GM19395 (cell line): ENCODE measurements around the gene LAMA5.

Experiments used
- ATAC-seq: cut with Tn5 transposase; IDR thresholded peaks from one replicate; pipeline ENCODE4 v1.9.1; 2021; ENCODE audit warnings: mild to moderate bottlenecking, moderate library complexity; ENCODE audit not compliant: unreplicated experiment

The LAMA5 gene

GRCh38 chr20:62318400-62319345 lies 48.4 kb downstream of the LAMA5 start:
- ATAC-seq = no peak

- no peak for ATAC-seq
Measured at GRCh38 chr20:62317167-62317655, 49.9 kb downstream of the LAMA5 start.

DNA sequence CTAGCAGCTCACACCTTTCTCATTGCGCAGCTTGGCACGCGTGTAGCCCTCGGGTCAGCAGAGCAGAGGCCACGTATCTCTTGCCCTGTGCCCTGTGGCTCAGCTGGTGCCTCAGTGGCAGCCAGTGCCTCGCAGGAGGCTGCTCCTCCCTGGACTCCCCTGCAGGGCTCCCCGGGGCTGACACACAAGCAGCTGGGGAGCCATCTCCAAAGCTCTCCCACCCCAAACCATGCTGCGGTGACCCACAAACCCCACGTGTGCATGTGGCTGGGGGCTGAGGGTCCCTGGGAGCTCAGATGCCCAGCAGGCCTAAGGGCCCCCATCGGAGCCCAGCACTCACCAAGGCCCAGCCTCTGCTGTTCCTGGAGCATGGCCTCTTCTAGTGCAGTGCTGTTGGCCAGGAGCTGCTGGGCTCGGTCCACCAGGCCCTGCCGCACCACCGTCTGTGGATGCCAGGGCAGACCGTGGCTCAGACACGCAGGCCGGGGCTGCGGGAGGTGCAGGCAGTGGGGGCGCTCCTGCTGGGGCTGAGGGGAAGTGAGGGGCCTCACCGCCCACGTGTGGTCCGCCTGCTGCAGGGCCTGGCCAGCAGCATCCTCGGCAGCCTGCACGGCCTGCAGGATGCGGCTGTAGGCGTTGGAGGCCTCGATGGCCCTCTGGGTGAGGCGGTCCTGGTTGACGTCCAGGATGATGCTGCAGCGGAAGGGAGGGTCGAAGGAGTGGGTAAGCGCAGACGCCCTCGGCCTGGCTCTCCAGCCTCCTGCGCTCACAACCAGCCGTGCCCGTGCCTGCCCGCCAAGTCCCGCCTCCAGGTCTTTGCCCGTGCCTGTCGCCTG lies 50.6 kb downstream of the LAMA5 start:
- no peak for ATAC-seq

GRCh38 chr20:62315773-62316172 lies 51.3 kb downstream of the LAMA5 start:
- no peak for ATAC-seq

DNA sequence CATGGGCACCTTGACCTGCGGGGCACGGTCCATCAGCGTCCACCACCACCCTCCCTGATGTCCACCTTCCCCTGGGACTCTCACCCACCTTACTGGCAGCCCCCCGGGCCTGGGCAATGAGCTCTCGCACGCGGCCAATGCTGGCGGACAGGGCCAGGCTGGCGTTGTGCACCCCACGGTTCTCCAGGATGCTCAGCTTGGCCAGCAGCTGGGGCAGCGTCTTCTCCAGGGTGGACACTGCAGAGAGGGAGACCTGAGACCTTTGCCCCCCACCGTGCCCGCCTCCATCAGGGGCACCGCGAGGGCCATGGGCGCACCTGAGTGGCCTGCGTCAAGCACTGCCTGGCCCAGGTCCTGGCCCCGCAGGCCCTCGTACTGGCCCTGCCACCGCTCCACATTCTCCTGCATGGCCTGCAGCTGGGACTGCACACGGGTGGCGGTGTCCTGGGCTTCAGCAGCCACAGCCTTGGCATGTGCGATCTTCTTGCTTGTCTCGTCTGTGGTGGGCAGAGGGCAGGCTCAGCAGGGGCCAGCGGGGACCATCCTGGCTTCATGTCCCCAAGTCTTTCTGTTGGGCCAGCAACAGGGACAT lies 52.3 kb downstream of the LAMA5 start:
- ATAC-seq = no peak

GRCh38 chr20:62314339-62314638 lies 52.8 kb downstream of the LAMA5 start:
- no peak for ATAC-seq

- ATAC-seq = no peak
Measured at GRCh38 chr20:62313460-62314338, 53.4 kb downstream of the LAMA5 start.

GRCh38 chr20:62313021-62313420 lies 54.1 kb downstream of the LAMA5 start:
- ATAC-seq = no peak

DNA sequence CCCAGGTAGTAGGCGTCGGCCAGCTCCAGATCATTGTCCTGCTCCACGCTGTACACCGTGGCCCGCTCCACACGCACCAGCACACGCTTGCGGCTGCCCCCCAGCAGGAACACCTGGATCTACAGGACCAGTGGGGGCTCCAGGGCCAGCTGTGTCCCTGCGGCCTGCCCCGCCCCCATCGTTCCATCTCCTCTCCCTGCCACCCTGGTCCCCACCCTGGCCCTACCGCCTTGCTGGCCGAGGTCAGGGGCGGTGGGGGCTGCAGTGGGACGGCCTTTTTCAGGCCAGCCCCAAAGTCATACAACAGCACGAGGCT lies 54.5 kb downstream of the LAMA5 start:
- no peak for ATAC-seq

DNA sequence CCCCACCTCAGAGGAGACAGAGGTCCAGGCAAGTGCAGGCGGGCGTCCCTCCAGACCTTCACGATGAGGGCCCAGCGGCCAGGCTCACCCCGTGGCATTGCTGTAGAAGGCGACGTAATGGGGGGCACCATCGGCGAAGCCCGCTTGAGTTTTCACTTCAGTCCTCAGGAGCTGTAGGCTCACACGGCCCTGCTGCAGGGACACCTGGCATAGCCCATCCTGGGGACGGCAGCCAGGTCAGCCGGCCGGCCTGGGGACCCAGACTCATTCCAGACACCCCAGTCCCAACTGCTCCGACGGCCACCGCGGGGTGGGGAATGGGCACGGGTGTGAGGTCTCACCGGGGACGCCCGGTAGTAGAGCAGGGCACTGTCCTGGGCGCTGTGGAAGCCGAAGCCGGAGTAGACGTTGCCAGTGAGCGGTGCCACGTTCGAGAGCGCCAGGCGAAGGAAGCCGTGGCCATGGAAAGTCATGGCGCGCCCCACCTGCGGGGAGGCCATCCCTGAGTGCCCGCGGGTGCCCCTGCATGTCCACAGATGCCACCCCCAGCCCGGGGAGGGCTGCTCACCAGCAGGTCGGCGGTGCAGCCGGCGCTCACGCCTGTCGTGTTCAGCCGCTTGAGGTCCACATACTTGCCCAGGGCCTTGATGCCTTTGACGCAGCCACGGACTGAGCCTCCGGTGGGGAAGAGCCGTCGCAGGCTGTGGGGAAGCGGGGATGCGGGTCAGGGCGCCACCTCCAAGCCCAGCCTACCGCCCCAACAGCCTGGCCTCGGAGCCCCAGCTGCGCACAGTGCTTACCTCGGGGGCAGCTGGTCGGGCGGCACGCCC lies 55.1 kb downstream of the LAMA5 start:
- no peak for ATAC-seq

- ATAC-seq = no peak
Measured at GRCh38 chr20:62311150-62311549, 56.0 kb downstream of the LAMA5 start.

- ATAC-seq = no peak
Measured at GRCh38 chr20:62310757-62311121, 56.4 kb downstream of the LAMA5 start.

DNA sequence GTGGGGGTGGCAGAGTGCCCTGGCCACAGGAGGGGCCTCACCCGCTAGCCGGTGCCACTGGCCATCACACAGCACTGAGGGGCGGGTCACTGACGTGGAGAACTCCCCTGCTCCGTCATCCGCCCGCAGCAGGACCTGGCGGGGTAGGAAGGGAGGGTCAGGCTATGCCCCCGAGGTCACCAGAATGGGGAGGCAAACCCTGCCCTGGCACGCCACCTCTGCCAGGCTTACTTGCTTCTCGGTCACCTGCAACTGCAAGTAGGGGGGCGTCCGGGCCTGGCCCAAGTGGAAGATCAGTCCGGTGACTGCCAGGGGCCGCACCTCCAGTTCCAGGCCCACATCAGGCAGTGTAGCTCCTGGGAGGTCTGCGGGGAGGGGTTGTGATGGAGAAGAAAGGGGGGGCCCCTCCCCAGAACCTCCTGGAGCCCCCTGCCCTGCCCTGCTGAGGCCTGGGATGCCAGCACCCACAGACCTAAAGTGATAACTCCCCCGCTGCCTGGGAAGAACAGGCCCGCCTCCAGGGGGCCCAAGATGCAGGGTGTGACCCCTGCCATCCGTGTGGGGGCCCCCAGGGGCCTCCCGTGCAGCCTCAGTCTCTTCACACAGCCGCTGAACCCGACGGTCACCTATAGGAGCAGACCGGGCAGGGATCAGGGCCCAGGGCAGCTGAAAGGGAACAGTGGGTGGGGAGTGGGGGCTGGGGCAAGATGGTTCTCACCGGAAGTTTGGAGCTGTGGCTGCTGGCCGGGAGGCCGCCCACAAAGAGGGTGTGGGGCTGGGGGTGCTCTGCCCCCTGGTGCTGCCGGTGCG lies 57.0 kb downstream of the LAMA5 start:
- ATAC-seq = no peak

GRCh38 chr20:62309198-62309944 lies 57.7 kb downstream of the LAMA5 start:
- ATAC-seq = no peak

DNA sequence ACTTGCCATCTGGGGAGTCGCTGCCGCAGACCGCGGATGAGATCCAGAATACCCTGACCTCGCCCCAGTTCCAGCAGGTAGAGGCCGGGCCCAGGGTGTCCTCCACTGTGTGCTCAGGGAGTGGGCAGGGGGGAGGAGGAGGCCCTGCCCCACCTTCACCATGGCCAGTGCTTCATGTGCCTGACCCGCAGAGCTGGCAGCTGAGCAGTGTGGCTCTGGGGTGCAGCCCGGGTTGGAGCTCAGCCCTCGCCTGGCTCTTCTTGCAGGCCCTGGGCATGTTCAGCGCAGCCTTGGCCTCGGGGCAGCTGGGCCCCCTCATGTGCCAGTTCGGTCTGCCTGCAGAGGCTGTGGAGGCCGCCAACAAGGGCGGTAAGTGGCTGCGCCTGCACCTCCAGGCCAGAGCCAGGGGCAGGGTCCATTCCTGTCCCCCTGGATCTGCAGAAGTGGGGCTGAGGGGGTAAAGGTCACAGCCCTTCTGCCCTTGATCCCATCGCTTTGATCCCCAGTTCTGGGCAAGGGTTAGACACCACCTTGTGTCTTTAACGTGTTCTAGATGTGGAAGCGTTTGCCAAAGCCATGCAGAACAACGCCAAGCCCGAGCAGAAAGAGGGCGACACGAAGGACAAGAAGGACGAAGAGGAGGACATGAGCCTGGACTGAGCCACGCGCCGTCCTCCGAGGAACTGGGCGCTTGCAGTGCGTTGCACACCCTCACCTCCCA lies 58.9 kb downstream of the LAMA5 start:
- ATAC-seq = no peak

DNA sequence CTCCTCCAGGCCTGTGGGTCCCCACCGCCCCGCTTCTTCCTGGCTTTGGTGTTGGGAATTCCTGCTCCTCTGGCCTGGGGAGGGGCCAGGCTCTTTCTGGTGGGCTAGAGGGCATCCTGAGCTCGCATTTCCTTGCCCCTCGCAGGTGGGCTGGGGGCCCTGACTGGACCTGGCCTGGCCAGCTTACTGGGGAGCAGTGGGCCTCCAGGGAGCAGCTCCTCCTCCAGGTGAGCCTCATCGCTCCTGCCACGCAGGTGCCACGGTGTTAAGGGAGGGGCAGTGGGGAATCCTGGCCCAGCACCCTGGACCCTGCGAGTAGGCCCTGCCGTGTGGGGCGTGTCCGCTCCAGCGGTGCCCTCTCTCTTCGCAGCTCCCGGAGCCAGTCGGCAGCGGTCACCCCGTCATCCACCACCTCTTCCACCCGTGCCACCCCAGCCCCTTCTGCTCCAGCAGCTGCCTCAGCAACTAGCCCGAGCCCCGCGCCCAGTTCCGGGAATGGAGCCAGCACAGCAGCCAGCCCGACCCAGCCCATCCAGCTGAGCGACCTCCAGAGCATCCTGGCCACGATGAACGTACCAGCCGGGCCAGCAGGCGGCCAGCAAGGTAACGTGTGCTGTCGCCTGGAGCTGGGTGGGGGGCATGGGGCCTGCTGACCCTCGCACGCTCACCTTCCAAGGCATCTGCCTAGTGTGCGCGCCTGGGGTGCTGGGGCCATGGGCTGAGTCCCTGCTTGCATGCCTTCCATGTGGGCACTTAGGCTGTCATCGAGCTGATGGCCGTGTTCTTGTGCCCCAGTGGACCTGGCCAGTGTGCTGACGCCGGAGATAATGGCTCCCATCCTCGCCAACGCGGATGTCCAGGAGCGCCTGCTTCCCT lies 59.6 kb downstream of the LAMA5 start:
- ATAC-seq = no peak
